NCI-H2081 (cell line): ENCODE data around the gene NTNG2.

Source experiments
- DNase-seq, 2 experiments: peaks; one replicate each; lab custom pipeline; 2025; lab: John Stamatoyannopoulos, UW

NTNG2 gene

DNA sequence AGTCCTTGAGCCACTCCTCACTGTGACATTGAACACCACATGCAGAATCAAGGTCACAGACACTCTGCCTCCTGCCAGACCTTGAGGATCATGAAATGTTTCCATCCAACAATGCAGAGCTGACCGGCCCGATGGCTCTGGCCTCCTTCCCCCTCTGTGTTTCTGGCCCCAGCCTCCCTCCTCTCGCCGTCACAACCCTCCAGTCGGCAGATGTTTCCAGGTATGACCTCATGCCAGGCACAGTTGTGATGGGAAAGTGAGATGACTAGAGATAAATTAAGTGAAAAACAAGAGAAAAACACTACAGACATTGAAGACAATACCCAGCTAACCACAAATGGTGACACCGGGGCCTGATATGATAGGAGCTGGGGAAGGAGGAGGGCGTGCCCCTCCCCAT lies 9.8 kb downstream of the NTNG2 start:
- no peak for DNase-seq

DNA sequence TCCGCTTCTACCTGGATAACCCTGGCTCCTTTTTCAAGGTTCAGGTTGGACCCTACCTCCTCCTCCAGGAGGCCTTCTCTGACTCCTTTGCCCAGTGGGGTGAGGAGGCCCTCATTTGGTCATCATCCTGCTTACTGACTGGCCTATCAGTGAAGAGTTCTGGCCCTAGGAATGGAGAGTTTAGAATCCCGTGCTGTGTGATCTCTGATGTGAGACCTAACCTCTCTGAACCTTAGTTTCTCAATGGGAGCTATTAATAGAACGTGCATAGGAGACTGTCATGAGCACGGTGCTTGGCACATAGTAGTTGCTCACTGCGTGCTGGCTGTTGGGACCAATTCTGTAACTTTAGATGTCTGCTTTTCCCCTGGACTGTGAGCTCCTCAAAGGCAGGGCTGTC lies 10.3 kb downstream of the NTNG2 start:
- DNase-seq = no peak

DNA sequence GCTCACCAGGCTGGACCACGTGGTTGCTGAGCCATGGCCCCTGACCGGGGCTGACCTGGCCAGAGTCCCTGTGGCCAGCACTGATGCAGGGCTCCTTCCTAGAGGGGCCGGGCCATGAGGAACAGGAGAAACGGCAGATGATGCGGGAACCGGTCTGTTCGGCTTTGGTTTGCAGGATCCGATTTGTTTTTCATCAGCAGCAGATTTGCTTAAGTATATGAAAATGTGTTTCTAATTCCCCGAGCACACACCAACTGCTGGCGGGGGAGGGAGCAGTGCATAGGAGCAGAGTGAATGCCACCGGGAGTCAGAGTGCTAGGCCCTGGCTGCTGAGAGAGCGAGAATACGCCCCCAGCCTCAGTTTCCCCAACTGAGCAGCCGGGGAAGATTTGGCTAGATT lies 13.6 kb downstream of the NTNG2 start:
- DNase-seq = no peak

DNA sequence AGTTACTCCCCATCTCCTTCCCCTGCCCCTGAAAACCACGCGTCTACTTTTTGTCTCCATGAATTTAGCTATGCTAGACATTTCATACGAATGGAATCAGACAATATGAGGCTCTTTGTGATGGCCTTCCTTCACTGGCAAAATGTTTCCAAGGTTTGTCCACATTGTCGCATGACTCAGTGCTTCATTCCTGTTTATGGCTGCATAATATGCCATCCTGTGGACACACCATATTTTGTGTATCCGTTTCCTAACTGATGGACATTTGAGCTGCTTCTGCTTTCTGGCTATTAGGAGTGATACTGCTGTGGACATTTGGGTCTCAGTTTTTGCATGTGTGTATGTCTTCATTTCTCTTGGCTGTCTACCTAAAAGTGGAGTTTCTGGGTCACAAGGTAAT lies 14.5 kb downstream of the NTNG2 start:
- DNase-seq = no peak

DNA sequence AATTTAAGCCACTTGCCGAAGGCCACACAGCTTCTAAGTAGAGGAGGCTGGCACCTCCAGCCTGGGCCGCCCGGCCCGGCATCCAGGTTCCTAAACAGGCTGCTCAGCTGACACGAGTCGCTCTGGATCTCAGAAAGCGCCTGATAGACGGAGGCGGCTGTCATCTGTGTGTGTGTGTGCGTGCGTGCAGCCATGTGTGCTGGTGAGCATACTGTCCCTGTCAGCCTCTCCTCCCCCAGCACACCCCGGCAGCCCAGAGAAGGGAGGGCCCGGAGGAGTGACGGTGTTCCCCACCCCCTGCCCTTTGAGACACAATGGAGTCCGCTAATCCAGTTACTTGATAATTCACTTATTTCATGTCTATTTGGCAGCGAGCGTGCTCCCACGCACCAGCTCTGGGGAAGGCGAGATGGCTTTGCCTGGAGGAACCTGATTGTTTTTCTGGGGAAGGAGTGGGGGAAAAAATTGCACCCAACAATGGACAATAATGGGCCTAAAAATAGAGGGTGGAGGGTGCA lies 20.0 kb downstream of the NTNG2 start:
- peak; percentile 31 to 48 for DNase-seq

DNA sequence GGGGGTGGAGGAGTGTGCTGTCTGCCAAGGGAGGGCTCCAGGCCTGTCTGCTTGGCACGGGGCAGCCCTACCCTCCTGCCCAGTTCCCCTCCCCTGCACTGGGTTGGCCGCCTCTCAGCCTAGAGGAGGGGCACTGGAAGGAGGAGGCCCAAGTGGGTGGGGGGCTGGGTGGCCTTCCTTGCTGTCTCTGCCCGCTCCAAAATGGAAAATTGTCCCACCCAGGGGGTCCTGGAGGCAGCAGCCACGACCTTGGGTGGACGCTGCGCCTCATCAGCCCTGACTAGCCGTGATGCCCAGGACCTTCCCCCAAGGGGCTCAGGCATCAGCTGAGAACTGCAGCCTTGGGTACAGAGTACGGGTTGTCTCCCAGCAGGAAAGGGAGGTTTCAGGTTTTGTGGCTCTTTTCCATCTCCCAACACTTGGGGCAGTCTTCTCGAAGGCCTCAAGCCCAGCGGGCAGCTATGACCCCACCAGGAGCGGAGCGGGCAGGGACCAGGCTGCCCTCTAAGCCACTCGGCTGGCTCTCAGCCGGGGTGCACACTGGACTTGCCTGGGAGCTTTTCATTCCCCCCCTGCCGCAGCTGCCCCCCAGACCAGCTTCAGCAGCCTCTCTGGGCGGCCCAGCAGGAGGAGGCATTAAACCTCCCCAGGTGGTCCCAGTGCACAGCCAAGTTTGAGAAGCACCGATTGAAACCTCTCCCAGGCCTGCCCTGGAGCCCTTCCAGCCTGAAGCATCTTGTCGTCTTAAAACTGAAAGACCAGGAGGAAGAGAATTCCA lies 20.6 kb downstream of the NTNG2 start:
- DNase-seq = peak in 1 of 2 experiments; percentile 43

DNA sequence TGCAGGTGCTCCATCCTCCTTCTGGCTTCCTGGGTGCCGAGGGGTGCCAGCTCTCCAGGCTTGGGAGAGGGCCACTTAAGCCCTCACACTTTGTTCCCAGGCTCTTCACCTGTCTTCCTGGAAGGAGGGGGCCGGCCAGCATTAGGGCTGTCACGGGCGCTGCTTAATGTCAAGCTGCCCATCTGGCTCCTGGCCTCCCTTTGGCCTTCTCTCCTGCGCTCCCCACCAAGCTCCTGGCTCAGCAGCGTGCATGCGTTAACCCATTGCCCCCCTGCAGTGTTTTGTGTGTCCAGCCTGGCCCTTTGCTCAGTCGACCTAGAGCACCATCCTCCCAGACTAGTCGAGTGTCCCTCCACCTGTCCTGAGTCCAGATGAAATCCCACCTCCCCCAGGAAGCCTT lies 21.3 kb downstream of the NTNG2 start:
- DNase-seq = peak in 1 of 2 experiments; percentile 43

DNA sequence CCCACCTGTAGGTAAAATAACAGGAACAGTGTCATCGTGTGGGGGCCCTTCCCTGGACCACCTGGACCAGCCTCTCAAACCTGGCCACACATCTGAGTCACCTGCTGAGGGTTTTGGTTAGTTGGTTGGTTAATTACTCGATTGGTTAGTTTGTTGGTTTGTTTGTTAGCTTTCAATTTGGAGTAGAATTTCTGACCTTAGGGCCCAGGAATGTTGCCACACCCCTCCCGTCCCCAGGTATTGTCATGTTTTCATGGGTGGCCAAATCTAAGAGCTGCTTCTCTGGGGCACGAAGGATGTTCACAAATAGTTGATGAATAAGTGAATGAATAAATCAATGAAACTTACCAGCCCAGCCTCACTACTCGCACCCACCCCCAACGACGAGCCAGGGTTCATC lies 21.9 kb downstream of the NTNG2 start:
- no peak for DNase-seq

DNA sequence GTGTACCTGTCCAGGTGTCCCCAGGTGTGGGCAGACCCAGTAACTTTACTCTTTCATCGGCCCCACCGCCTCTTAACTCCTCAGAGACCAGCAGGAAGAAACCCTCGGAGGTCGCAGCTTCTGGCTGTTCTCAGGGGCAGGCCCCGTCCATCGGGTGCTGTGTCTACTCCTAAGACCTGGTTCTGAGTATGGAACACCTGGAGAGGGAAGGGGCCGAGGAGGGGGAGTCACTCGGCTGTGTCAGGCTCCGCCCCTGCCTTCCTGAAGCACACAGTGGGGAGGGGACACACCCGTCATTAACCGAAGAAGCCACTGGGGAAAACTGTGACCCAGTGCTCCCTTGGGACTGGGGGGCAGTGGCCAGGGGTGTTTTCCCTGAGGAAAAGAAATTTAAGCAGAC lies 22.3 kb downstream of the NTNG2 start:
- no peak for DNase-seq

DNA sequence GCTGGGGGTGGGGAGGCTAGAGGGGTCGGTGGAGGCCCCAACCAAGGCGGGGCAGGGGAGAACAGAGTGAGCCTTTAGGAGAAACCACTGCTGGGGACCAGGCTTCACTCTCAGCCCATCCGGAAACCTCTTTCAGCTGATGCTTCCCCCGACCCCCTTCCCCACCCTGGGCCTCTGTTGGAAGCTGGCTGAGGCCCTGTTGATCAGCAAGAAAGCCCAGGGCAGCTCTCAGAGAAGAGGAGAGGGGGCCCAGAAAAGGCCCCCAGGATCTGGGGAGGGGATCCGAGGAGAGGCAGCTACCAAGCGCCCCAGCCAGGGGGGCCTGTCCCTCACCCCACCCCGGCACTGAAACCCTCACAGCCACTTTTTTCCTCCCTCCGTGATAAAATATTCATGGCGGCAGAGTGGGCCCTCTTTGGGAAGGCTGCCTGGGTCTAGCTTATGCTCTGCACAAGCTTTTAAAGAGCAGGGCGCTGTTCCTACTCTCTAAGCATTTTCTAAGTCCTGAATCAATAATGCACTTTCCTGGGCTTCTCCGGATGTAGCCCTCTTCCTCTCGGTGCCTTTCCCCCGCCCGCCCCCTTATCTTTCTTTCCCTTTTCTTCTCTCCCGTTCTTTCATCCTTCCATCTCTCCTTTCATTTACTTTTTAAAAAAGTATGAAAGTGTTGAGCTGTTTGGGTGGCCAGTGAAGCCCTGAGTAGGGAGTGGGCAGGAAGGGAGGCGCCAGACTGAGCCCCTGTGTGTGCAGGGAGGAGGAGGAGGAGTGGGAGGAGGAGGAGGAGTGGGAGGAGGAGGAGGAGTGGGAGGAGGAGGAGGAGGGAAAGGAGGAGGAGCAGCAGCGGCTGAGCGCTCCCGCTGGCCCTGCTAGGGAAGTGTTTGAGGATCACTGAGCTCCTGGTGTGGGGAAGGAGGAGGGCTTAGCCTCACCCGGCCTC lies 23.5 kb downstream of the NTNG2 start:
- no peak for DNase-seq

DNA sequence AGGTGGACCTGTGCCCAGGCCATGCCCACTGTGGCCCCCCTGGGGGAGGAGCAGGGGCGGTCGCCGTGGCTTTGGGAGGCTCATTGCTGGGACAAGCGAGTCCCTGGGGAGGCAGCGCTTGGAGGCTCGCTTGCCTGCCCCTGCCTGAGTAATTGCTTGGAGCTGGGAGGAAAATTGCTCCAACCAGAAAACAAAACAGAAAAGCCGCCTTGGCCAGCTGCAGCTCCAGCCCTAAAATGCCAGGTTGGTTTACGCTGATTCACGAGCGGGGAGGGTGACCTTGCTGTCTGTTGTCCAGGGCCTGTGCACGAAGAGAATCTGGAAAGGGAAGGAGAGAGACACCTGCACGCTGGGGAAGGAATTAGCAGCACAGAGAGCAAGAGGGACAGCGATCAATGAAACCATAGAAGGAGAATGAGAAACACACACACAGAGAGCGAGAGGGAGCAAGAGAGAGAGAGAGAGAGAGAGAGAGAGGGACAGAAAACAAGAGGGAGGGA lies 25.3 kb downstream of the NTNG2 start:
- peak in 1 of 2 experiments; percentile 56 for DNase-seq

DNA sequence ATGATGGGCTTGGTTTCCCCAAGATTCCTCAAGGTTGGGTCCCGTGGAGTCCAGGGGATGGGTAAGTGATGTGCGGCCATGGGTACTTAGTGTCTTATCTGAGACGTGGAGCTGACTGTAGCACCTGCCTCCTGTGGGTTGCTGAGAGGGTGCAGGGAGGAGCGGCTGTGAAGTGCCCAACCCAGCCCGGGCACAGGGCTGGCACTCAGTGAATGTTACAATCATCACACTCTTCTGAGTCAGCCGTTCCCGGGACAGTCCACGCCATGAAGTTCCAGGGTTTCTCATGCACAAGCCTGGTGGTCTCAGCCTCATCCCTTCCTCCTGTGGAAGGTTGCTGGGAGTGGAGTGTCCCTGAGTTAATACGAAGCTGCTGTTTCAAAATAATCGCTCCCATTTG lies 29.1 kb downstream of the NTNG2 start:
- DNase-seq = no peak

DNA sequence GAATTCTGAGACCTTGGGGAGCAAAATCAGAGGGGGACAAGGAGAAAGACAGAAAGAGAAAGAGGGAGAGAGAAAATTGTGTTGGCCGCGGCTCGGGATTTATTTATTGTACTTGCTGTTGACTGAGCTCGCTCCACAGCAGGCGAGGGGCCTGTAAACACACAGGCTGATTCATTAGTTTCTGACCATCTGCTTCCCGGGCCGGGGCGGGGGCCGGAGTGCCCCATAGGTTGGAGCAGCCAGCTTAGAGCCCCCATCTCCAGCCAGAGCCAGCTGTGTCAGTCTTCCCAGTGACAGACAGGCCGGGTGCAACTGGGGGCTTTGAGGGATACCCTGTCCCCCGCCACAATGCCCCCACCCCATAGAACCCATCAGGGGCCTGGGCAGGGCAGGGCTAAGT lies 30.9 kb downstream of the NTNG2 start:
- DNase-seq = no peak

DNA sequence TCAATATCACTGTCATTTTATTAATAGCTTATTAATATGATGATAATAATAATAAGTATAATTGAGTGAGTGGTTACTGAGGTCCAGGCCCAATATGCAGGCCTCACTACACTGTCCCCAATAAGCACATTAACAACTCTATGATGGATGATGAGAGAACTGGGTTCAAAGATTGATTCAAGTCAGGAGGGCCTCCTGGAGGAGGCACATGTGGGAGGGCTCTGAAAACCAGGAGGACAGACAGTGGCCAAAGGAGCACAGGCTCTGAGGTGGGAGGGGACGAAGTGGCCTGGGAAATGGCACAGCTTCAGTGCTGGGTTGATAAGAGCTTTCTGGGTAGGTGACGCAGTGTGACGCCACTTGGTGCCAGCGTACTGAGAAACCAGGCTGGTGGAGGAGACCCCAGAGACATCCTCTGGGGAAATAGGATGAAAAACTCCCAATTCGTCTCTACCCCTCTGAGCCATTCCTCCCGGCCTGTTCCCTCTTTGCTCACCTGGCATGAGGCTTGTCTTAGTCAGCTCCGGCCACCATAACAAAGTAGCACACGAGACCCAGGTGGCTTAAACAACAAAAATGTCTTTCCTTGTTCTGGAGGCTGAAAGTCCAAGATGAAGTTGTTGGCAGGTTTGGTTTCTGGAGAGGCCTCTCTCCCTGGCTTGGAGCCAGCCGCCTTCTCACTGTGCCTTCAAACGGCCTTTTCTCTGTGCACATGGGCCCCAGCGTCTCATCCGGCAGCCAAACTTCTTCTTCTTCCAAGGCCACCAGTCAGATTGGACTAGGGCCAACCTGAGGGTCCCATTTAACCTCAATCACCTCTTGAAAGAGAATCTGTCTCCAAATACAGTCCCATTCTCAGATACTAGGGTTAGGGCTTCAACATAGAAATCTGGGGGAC lies 31.6 kb downstream of the NTNG2 start:
- no peak for DNase-seq

DNA sequence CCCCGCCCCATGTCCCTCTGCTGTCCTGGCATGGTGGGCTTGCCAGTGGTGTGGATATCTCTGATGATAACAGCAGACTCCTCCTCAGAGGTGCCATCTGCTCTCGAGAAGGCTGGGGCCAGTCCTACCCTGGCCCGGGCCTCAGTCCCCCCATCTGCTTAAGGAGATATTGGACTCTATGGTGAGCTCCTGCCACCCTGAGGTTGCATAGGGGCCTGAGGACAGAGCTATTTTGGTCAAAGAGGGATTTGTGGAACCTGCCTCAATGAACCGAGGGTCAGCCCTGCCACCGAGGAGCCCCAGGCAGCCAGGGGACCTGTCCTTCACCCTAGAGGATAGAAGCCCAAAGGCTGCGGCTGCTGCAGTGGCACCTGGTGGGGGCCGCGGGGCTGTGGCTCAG lies 32.6 kb downstream of the NTNG2 start:
- no peak for DNase-seq

DNA sequence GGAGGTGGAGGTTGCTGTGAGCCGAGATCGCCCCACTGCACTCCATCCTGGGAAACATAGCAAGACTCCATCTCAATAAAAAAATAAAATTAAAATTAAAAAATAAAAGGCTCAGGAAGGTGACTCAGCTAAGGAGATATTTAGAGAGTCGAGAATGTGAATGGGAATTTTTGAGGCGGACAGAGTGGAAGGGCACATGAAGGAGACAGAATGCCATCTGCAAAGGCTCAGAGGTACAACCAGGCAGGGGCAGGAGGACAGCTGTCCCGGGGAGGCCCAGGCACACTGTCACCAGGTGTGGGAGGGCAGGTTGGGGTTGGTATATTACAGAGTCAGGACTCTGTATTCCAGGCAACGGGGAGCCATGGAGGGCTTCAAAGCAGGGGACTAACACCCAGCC lies 35.5 kb downstream of the NTNG2 start:
- no peak for DNase-seq

DNA sequence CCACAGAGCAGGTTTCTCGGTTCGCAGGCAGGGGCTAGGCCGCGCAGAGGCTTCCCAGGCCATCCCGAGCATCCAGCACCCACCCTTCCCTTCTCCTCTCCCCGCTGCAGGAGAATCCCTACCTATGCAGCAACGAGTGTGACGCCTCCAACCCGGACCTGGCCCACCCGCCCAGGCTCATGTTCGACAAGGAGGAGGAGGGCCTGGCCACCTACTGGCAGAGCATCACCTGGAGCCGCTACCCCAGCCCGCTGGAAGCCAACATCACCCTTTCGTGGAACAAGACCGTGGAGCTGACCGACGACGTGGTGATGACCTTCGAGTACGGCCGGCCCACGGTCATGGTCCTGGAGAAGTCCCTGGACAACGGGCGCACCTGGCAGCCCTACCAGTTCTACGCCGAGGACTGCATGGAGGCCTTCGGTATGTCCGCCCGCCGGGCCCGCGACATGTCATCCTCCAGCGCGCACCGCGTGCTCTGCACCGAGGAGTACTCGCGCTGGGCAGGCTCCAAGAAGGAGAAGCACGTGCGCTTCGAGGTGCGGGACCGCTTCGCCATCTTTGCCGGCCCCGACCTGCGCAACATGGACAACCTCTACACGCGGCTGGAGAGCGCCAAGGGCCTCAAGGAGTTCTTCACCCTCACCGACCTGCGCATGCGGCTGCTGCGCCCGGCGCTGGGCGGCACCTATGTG lies 36.1 kb downstream of the NTNG2 start:
- no peak for DNase-seq

DNA sequence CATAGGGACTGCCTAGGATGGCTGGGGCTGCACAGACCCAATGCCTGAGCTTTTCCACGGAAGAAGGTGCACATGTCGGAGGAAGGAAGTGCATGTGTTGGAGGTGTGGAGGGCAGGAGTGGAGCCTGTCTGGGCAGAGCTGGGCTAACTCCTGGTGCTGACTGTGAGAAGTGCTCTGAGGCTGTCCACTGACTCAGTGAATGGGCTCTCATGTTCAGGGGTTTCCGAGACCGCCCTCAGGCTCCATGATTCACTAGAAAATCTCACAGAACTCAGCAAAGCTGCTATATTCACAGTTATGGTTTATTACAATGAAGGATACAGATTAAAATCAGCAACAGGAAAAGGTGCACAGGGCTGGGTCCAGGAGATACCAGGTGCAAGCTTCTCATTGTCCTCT lies 37.2 kb downstream of the NTNG2 start:
- DNase-seq = no peak

DNA sequence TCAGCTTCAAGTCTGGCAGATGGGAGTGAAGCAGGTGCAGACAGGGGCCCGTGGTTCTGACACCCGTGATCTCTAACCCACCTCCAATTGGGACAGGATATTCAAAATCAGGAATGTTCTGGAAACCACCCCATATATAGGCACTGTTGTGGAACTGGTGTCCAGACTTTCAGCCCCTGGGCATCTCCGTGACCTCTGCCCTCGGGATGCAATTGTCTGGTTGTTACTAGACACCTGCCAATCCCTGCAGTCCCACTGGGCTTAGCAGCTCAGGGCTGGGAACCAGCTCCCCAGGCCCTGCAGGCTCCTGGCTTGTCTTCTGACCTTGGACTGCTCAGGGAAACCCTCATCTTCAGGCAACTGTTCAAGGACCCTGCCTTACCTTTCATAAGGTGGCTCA lies 38.8 kb downstream of the NTNG2 start:
- DNase-seq = no peak

DNA sequence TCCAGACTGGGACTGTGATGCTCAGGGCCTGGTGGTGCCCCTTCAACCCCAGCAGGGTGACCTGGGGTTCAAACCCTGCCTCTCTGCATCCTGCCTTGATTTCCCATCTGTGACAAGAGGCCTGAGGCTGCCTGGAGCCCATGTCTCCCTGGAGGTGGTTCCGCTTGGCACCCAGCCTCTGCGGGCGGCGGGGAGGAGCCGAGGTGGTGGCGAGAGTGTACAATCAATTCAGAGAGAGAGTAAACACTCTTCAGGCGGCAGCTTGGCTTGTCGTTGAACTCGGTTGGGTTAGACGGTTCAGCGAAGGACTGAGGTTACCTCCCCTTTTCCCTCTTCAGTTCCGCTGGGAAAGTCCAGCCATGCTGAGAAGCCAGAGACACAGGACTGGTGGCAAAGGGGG lies 39.3 kb downstream of the NTNG2 start:
- peak; percentile 65 to 88 for DNase-seq
